IMR-90 (cell line): Measurements from ENCODE around the gene LRRC57. TPM values are rescaled to one million over a fixed set of nuclear protein-coding genes. Genes with fewer than 3 reads are reported as not detected.

ENCODE experiments used
- ATAC-seq: fragments of 200-7000 bp; cut with Tn5 transposase; 2 replicates; pipeline ENCODE4 v1.9.1; 2020; ENCODE audit warnings: low read depth, mild to moderate bottlenecking, moderate library complexity
- BruUV-seq: library from RNA; stranded (reverse); fragments of 400-500 nt; replicated peaks from 2 replicates; lab custom pipeline; 2021; lab: Mats Ljungman, UMichigan
- CTCF ChIA-PET: fragments of 300-600 bp; formaldehyde crosslinking; extraction: SDS; loops from one replicate; lab custom pipeline; 2021; ENCODE audit warnings: antibody characterized with exemption; lab: Yijun Ruan, JAX
- POLR2A ChIA-PET: fragments of 300-600 bp; sonication (Branson Sonifier 250); formaldehyde crosslinking; loops from one replicate; lab custom pipeline; 2022; ENCODE audit warnings: antibody characterized with exemption; ENCODE audit not compliant: unreplicated experiment; lab: Charles Lee
- DNase-seq: peaks from one replicate; pipeline ENCODE4 v3.0.0; 2013
- H2AFZ ChIP-seq: replicated peaks from 2 replicates; pipeline ENCODE3; 2013; ENCODE audit warnings: low read length, mild to moderate bottlenecking; ENCODE audit not compliant: poor library complexity
- H2AK5ac ChIP-seq: 2 replicates; pipeline ENCODE4 v1.6.1; 2013; ENCODE audit warnings: low read depth, low read length, inconsistent platforms
- H2AK9ac ChIP-seq: replicated peaks from 2 replicates; pipeline ENCODE3; 2013; ENCODE audit warnings: mild to moderate bottlenecking, low read depth, low read length, moderate library complexity; ENCODE audit not compliant: poor library complexity
- H2BK120ac ChIP-seq: 2 replicates; pipeline ENCODE4 v1.6.1; 2013; ENCODE audit warnings: low read depth, low read length, inconsistent platforms
- H2BK15ac ChIP-seq: 3 replicates; pipeline ENCODE4 v1.6.1; 2013; ENCODE audit warnings: low read depth, low read length, inconsistent platforms
- H2BK20ac ChIP-seq: 2 replicates; pipeline ENCODE4 v1.6.1; 2013; ENCODE audit warnings: low read depth, mild to moderate bottlenecking, inconsistent platforms, low read length, moderate library complexity
- H2BK5ac ChIP-seq: 2 replicates; pipeline ENCODE4 v1.6.1; 2013; ENCODE audit warnings: mild to moderate bottlenecking, low read depth, low read length, inconsistent platforms; ENCODE audit not compliant: poor library complexity, severe bottlenecking
- H3K14ac ChIP-seq: replicated peaks from 2 replicates; pipeline ENCODE4 v1.6.1; 2013; ENCODE audit warnings: low read depth, low read length, inconsistent platforms
- H3K18ac ChIP-seq: 2 replicates; pipeline ENCODE4 v1.6.1; 2013; ENCODE audit warnings: low read depth, low read length, control low read depth
- H3K23ac ChIP-seq: 2 replicates; pipeline ENCODE4 v1.6.1; 2013; ENCODE audit warnings: low read depth, low read length, inconsistent platforms
- H3K27ac ChIP-seq: 2 replicates; pipeline ENCODE4 v1.5.1; 2013; ENCODE audit warnings: mild to moderate bottlenecking, control low read depth, low read length; ENCODE audit not compliant: insufficient read depth
- H3K27me3 ChIP-seq: 2 replicates; pipeline ENCODE4 v1.6.1; 2013; ENCODE audit warnings: low read length; ENCODE audit not compliant: control insufficient read depth, insufficient read depth
- H3K36me3 ChIP-seq: 2 replicates; pipeline ENCODE4 v1.6.1; 2013; ENCODE audit warnings: low read length, mixed read lengths; ENCODE audit not compliant: control insufficient read depth, insufficient read depth
- H3K4ac ChIP-seq: 2 replicates; pipeline ENCODE4 v1.6.1; 2013; ENCODE audit warnings: low read depth, low read length, inconsistent platforms
- H3K4me1 ChIP-seq: 2 replicates; pipeline ENCODE4 v1.6.1; 2013; ENCODE audit warnings: low read length, mixed read lengths; ENCODE audit not compliant: control insufficient read depth, insufficient read depth
- H3K4me2 ChIP-seq: 2 replicates; pipeline ENCODE4 v1.6.1; 2013; ENCODE audit warnings: low read depth, mild to moderate bottlenecking, control low read depth, low read length, moderate library complexity
- H3K4me3 ChIP-seq: 2 replicates; pipeline ENCODE4 v1.5.1; 2013; ENCODE audit warnings: low read depth, mild to moderate bottlenecking, control low read depth, low read length, moderate library complexity; ENCODE audit not compliant: insufficient read depth
- H3K56ac ChIP-seq: 2 replicates; pipeline ENCODE4 v1.6.1; 2013; ENCODE audit warnings: low read length, inconsistent platforms; ENCODE audit not compliant: insufficient read depth; ENCODE audit errors: extremely low read depth
- H3K79me1 ChIP-seq, 2 experiments: 2 replicates each; pipeline ENCODE4 v1.6.1; 2013; ENCODE audit warnings: low read length in 2 of 2, inconsistent platforms in 1 of 2, low read depth in 1 of 2
- H3K9ac ChIP-seq: 2 replicates; pipeline ENCODE4 v1.6.1; 2013; ENCODE audit warnings: low read depth, low read length, control low read depth
- H3K9me1 ChIP-seq: 2 replicates; pipeline ENCODE4 v1.6.1; 2013; ENCODE audit warnings: low read length, inconsistent platforms; ENCODE audit not compliant: insufficient read depth
- H3K9me3 ChIP-seq: 2 replicates; pipeline ENCODE4 v1.6.1; 2013; ENCODE audit warnings: low read length; ENCODE audit not compliant: control insufficient read depth, insufficient read depth
- H4K20me1 ChIP-seq: 2 replicates; pipeline ENCODE4 v1.6.1; 2013; ENCODE audit warnings: low read length, inconsistent platforms; ENCODE audit not compliant: insufficient read depth
- H4K5ac ChIP-seq: 2 replicates; pipeline ENCODE4 v1.6.1; 2013; ENCODE audit warnings: mild to moderate bottlenecking, low read depth, low read length, control low read depth
- H4K8ac ChIP-seq, 2 experiments: 2 replicates each; pipeline ENCODE4 v1.6.1; 2013; ENCODE audit warnings: low read depth in 2 of 2, low read length in 2 of 2, control low read depth in 1 of 2, inconsistent platforms in 1 of 2
- H4K91ac ChIP-seq: 2 replicates; pipeline ENCODE4 v1.6.1; 2013; ENCODE audit warnings: low read depth, low read length, inconsistent platforms; ENCODE audit not compliant: insufficient read depth
- ELK1 ChIP-seq: fragments of 150-350 bp; IDR thresholded peaks from 2 replicates; pipeline ENCODE4 v1.6.1; 2016; ENCODE audit warnings: low read depth, mild to moderate bottlenecking, low read length, moderate library complexity, borderline replicate concordance
- USF2 ChIP-seq: fragments of 150-350 bp; IDR thresholded peaks from 2 replicates; pipeline ENCODE4 v1.6.1; 2017; ENCODE audit warnings: mild to moderate bottlenecking, antibody characterized with exemption, low read length, low read depth
- WGBS, 2 experiments: methylation state at CpG; one replicate each; pipeline versions ENCODE4 v1.1.5 to v1.1.7; 2013; ENCODE audit warnings: missing lambda C conversion rate in 2 of 2; ENCODE audit not compliant: insufficient read length in 1 of 2; ENCODE audit errors: extremely low coverage in 2 of 2; 5-methylcytosine and 5-hydroxymethylcytosine counted together
- dilution Hi-C: fragments of 300-500 bp; cut with HindIII; formaldehyde crosslinking; loops from one replicate; pipeline ENCODE4 v1.14.3; 2018; ENCODE audit warnings: low sequenced_read_pairs; ENCODE audit not compliant: unreplicated experiment
- in situ Hi-C: fragments of 300-500 bp; cut with MboI; formaldehyde crosslinking; loops from 3 replicates; pipeline ENCODE4 v1.14.3; 2019; ENCODE audit warnings: low sequenced_read_pairs, inconsistent platforms, mixed read lengths
- intact Hi-C: fragments of 100-400 bp; cut with micrococcal nuclease; formaldehyde crosslinking; loops from 2 replicates; pipeline ENCODE4 v1.10.0; 2022
- polyA plus RNA-seq, 3 experiments: library from polyadenylated mRNA; depleted of rRNA; stranded (reverse); fragments of >200 nt; gene quantifications; 2 replicates each; pipeline ENCODE4 v1.2.3, GENCODE V29; 2012; ENCODE audit warnings: low replicate concordance in 1 of 3
- total RNA-seq: library from RNA; depleted of rRNA; stranded (reverse); fragments of >200 nt; gene quantifications from 2 replicates; pipeline ENCODE4 v1.2.3, GENCODE V29; 2012

The LRRC57 gene
- total and polyA plus RNA-seq, 2 of the 4 experiments (the other 2 are of a cell fraction) = 9.5 to 11.3 TPM

- no peak overlapping the region for H2BK15ac ChIP-seq
- WGBS, 2 experiments = no CpG with 5 or more reads among the region's 4 CpGs
- H3K9ac ChIP-seq = 0 out of 2 replicates have a peak overlapping the region, but pooled peaks have one; percentile 28
- H3K36me3 ChIP-seq = peaks cover 3% of the 10 kb centered on the region; the same call in 1 of the 2 replicates
- H3K4me3 ChIP-seq = no peak overlapping the region
- H3K27ac ChIP-seq = no peak overlapping the region
- peaks cover 9% of the 10 kb centered on the region for H3K4me1 ChIP-seq
- peaks cover 4% of the 10 kb centered on the region; the same call in 1 of the 2 replicates for H4K20me1 ChIP-seq
- no peak overlapping the region for H4K5ac ChIP-seq
- H3K27me3 ChIP-seq = no peaks in the 10 kb centered on the region
- no peak overlapping the region for H4K91ac ChIP-seq
- no peak overlapping the region for H3K4me2 ChIP-seq
- H3K14ac ChIP-seq = 0 out of 2 replicates have a peak overlapping the region, but pooled peaks have one; percentile 2
- H3K18ac ChIP-seq = no peak overlapping the region
- peak overlapping the region; percentile 56; the same call in 1 of the 2 replicates for H2AK5ac ChIP-seq
- H3K4ac ChIP-seq = no peak overlapping the region
- TF ChIP-seq ELK1 = no peak
- 0 out of 2 replicates have a peak, but pooled peaks have one; percentile 20 for TF ChIP-seq USF2
- peak overlapping the region; percentile 64 for H2AFZ ChIP-seq
- dilution Hi-C loops (no loop called here), in situ Hi-C loops (no loop called here), intact Hi-C loops (no loop called here)
- no peak overlapping the region; the same call in 1 of the 2 replicates for H3K23ac ChIP-seq
- POLR2A ChIA-PET = no interaction called here
- H3K56ac ChIP-seq = no peak overlapping the region
- H2BK120ac ChIP-seq = no peak overlapping the region
- no peak overlapping the region for H2BK5ac ChIP-seq
- no peak overlapping the region for H4K8ac ChIP-seq
- H2AK9ac ChIP-seq = no peak overlapping the region
- no TSS peak for BruUV-seq
- CTCF ChIA-PET = no interaction called here
- H3K9me1 ChIP-seq = peaks cover 15% of the 10 kb centered on the region; the same call in 1 of the 2 replicates
- DNase-seq = peak; percentile 49
- H2BK20ac ChIP-seq = no peak overlapping the region
- ATAC-seq = no peak; the same call in 1 of the 2 replicates
- H3K9me3 ChIP-seq = no peaks in the 10 kb centered on the region
- H3K79me1 ChIP-seq = peaks cover 21 to 67% of the 10 kb centered on the region in 2 experiments; a peak in 3 of 4 replicates
Measured at GRCh38 chr15:42584031-42584765, 35.6 kb upstream of the LRRC57 start.
